ENCODE data around the gene DDX1. TPM values are rescaled to one million over a fixed set of nuclear protein-coding genes. Genes with fewer than 3 reads are reported as not detected.

DDX1 gene
- total and polyA plus RNA-seq, 2 experiments from 2014 or later, result 99.9 to 102 TPM

DNA sequence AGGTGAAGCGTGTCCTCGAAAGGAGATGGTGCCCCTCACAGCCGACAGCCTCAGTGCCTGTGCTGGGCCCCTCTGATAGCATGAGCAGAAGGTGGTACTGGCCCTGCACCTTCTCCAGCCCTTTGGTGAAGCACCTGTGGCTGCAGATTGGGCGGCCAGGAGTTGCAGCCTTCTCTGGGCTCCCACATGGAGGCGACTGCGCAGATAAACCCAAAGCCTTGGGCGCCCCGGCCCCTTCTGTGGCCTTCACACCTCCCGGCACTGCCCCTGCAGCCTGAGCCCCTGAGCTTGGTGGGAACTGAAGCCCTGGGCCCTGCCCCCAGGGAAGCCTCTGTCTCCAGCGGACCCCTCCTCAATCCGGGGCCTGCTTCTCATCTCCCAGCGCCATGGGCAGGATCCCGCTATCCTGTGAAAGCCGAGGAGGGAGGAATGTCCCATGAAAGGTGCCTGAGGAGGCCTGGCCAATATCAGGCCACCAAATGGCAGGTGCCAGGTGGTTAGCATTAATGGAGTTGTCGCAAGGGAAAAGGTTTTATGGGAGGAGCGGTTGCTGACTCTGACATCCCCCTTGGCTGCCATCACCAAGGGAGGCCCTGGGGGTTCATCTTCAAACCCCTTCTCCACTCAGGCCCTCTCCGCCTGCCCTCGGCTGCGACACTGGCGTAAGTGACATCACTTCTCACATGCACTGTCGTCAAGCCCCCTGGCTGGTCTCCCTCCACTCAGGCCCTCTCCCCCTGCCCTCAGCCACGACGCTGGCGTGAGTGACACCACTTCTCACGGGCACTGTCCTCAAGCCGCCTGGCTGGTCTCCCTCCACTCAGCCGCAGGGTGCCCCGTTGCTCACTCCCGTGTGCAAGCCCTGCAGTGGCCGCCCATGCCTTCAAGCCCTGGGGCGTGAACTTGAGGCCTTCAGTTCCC is 62.4 kb downstream of the DDX1 start:
- Mint-ChIP-seq H3K4me3 (no peak overlapping the region), H3K27ac (no peak overlapping the region), H3K9me3 (no peaks in the 10 kb centered on the region), H3K36me3 (ENCODE audit: low read depth) (no peaks in the 10 kb centered on the region), H3K27me3 (ENCODE audit: insufficient read depth, low read depth, poor library complexity) (peaks cover 6% of the 10 kb centered on the region), H3K4me1 (peaks cover 3% of the 10 kb centered on the region)
- no peak overlapping the region for H3K4me3 ChIP-seq
- H3K36me3 ChIP-seq (ENCODE audit: insufficient read depth), result no peaks in the 10 kb centered on the region
- no peaks in the 10 kb centered on the region for H3K79me2 ChIP-seq (replicated peaks; ENCODE audit: insufficient read depth)
- no peak overlapping the region for H3K4me2 ChIP-seq
- no peaks in the 10 kb centered on the region for H4K20me1 ChIP-seq (replicated peaks; ENCODE audit: insufficient read depth)
- H3K9me2 ChIP-seq (ENCODE audit: insufficient read depth), result 0 out of 2 replicates have a peak, but pooled peaks cover 4% of the 10 kb centered on the region
- H3K27me3 ChIP-seq (ENCODE audit: insufficient read depth), result no peaks in the 10 kb centered on the region
- TF ChIP-seq, protein P1, sequence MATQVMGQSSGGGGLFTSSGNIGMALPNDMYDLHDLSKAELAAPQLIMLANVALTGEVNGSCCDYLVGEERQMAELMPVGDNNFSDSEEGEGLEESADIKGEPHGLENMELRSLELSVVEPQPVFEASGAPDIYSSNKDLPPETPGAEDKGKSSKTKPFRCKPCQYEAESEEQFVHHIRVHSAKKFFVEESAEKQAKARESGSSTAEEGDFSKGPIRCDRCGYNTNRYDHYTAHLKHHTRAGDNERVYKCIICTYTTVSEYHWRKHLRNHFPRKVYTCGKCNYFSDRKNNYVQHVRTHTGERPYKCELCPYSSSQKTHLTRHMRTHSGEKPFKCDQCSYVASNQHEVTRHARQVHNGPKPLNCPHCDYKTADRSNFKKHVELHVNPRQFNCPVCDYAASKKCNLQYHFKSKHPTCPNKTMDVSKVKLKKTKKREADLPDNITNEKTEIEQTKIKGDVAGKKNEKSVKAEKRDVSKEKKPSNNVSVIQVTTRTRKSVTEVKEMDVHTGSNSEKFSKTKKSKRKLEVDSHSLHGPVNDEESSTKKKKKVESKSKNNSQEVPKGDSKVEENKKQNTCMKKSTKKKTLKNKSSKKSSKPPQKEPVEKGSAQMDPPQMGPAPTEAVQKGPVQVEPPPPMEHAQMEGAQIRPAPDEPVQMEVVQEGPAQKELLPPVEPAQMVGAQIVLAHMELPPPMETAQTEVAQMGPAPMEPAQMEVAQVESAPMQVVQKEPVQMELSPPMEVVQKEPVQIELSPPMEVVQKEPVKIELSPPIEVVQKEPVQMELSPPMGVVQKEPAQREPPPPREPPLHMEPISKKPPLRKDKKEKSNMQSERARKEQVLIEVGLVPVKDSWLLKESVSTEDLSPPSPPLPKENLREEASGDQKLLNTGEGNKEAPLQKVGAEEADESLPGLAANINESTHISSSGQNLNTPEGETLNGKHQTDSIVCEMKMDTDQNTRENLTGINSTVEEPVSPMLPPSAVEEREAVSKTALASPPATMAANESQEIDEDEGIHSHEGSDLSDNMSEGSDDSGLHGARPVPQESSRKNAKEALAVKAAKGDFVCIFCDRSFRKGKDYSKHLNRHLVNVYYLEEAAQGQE (IDR thresholded peaks at IDR 0.05; ENCODE audit: unreplicated experiment), result no peak
- no peak for TF ChIP-seq CREB1 (CRISPR knock-in tag; IDR thresholded peaks at IDR 0.05; ENCODE audit: low read depth)
- no peak for TF ChIP-seq EZH2phosphoT487 (IDR thresholded peaks at IDR 0.05; ENCODE audit: unreplicated experiment)
- TF ChIP-seq ZNF114 (CRISPR knock-in tag; IDR thresholded peaks at IDR 0.05), result no peak
- no peak for TF ChIP-seq STAT1 (IDR thresholded peaks at IDR 0.05; ENCODE audit: unreplicated experiment)
- TF ChIP-seq, protein P2, sequence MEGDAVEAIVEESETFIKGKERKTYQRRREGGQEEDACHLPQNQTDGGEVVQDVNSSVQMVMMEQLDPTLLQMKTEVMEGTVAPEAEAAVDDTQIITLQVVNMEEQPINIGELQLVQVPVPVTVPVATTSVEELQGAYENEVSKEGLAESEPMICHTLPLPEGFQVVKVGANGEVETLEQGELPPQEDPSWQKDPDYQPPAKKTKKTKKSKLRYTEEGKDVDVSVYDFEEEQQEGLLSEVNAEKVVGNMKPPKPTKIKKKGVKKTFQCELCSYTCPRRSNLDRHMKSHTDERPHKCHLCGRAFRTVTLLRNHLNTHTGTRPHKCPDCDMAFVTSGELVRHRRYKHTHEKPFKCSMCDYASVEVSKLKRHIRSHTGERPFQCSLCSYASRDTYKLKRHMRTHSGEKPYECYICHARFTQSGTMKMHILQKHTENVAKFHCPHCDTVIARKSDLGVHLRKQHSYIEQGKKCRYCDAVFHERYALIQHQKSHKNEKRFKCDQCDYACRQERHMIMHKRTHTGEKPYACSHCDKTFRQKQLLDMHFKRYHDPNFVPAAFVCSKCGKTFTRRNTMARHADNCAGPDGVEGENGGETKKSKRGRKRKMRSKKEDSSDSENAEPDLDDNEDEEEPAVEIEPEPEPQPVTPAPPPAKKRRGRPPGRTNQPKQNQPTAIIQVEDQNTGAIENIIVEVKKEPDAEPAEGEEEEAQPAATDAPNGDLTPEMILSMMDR (conservative IDR thresholded peaks at IDR 0.05; ENCODE audit: low read depth in 2 of 2), result no peak
- no peak for TF ChIP-seq NANOG (IDR thresholded peaks at IDR 0.05; ENCODE audit: borderline replicate concordance)
- TF ChIP-seq, protein P3, sequence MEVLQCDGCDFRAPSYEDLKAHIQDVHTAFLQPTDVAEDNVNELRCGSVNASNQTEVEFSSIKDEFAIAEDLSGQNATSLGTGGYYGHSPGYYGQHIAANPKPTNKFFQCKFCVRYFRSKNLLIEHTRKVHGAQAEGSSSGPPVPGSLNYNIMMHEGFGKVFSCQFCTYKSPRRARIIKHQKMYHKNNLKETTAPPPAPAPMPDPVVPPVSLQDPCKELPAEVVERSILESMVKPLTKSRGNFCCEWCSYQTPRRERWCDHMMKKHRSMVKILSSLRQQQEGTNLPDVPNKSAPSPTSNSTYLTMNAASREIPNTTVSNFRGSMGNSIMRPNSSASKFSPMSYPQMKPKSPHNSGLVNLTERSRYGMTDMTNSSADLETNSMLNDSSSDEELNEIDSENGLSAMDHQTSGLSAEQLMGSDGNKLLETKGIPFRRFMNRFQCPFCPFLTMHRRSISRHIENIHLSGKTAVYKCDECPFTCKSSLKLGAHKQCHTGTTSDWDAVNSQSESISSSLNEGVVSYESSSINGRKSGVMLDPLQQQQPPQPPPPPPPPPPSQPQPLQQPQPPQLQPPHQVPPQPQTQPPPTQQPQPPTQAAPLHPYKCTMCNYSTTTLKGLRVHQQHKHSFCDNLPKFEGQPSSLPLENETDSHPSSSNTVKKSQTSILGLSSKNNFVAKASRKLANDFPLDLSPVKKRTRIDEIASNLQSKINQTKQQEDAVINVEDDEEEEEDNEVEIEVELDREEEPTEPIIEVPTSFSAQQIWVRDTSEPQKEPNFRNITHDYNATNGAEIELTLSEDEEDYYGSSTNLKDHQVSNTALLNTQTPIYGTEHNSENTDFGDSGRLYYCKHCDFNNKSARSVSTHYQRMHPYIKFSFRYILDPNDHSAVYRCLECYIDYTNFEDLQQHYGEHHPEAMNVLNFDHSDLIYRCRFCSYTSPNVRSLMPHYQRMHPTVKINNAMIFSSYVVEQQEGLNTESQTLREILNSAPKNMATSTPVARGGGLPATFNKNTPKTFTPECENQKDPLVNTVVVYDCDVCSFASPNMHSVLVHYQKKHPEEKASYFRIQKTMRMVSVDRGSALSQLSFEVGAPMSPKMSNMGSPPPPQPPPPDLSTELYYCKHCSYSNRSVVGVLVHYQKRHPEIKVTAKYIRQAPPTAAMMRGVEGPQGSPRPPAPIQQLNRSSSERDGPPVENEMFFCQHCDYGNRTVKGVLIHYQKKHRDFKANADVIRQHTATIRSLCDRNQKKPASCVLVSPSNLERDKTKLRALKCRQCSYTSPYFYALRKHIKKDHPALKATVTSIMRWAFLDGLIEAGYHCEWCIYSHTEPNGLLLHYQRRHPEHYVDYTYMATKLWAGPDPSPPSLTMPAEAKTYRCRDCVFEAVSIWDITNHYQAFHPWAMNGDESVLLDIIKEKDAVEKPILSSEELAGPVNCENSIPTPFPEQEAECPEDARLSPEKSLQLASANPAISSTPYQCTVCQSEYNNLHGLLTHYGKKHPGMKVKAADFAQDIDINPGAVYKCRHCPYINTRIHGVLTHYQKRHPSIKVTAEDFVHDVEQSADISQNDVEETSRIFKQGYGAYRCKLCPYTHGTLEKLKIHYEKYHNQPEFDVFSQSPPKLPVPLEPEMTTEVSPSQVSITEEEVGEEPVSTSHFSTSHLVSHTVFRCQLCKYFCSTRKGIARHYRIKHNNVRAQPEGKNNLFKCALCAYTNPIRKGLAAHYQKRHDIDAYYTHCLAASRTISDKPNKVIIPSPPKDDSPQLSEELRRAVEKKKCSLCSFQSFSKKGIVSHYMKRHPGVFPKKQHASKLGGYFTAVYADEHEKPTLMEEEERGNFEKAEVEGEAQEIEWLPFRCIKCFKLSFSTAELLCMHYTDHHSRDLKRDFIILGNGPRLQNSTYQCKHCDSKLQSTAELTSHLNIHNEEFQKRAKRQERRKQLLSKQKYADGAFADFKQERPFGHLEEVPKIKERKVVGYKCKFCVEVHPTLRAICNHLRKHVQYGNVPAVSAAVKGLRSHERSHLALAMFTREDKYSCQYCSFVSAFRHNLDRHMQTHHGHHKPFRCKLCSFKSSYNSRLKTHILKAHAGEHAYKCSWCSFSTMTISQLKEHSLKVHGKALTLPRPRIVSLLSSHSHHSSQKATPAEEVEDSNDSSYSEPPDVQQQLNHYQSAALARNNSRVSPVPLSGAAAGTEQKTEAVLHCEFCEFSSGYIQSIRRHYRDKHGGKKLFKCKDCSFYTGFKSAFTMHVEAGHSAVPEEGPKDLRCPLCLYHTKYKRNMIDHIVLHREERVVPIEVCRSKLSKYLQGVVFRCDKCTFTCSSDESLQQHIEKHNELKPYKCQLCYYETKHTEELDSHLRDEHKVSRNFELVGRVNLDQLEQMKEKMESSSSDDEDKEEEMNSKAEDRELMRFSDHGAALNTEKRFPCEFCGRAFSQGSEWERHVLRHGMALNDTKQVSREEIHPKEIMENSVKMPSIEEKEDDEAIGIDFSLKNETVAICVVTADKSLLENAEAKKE (CRISPR knock-in tag; IDR thresholded peaks at IDR 0.05), result no peak
- TF ChIP-seq, protein P4, sequence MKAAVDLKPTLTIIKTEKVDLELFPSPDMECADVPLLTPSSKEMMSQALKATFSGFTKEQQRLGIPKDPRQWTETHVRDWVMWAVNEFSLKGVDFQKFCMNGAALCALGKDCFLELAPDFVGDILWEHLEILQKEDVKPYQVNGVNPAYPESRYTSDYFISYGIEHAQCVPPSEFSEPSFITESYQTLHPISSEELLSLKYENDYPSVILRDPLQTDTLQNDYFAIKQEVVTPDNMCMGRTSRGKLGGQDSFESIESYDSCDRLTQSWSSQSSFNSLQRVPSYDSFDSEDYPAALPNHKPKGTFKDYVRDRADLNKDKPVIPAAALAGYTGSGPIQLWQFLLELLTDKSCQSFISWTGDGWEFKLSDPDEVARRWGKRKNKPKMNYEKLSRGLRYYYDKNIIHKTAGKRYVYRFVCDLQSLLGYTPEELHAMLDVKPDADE (IDR thresholded peaks at IDR 0.05), result no peak
- no peak for TF ChIP-seq ZNF331 (CRISPR knock-in tag; IDR thresholded peaks at IDR 0.05; ENCODE audit: low read depth)
- no peak for TF ChIP-seq POLR2AphosphoS5 (IDR thresholded peaks at IDR 0.05; ENCODE audit: low read depth)
- TF ChIP-seq JUNB (IDR thresholded peaks at IDR 0.05; ENCODE audit: unreplicated experiment), result no peak
- TF ChIP-seq EZH2 (IDR thresholded peaks at IDR 0.05; ENCODE audit: low read depth, unreplicated experiment), result no peak
- no peaks in the 10 kb centered on the region for H3F3A ChIP-seq (replicated peaks; ENCODE audit: low read depth)
- ATAC-seq (peak; percentile 43; the same call in 2 of the 3 replicates), DNase-seq (ENCODE audit: low spot score) (no peak)
- H3K27ac ChIP-seq (ENCODE audit: low read depth), result no peak overlapping the region
- H2AFZ ChIP-seq, result no peak overlapping the region
- H3K4me1 ChIP-seq (ENCODE audit: insufficient read depth), result no peaks in the 10 kb centered on the region

All from GM23338 (cell line).